Prostate gland (tissue), 2 donors: ENCODE results near the gene CCDC92B.

Experiments used
- CTCF ChIP-seq, 4 experiments: fragments of 200-600 bp in 2 of 4; fragments of 450-650 bp in 2 of 4; sonication (generic) in 2 of 4; IDR thresholded peaks; 1 replicate in 3 of 4; 2 replicates in 1 of 4; pipeline ENCODE4 v1.5.1; 2016 to 2019; ENCODE audit warnings: antibody characterized with exemption in 4 of 4, mild to moderate bottlenecking in 2 of 4, moderate library complexity in 2 of 4
- POLR2A ChIP-seq: fragments of 450-650 bp; IDR thresholded peaks from one replicate; pipeline ENCODE4 v1.6.1; 2016; ENCODE audit warnings: antibody characterized with exemption, mild to moderate bottlenecking

GRCh38 chr17:2701161-2701995 lies 48.1 kb downstream of the CCDC92B start:
- TF ChIP-seq CTCF (IDR thresholded peaks at IDR 0.05), result no peak
- no peak for TF ChIP-seq POLR2A
